Stimulated activated CD8-positive, alpha-beta memory T cell treated with anti-CD3 and anti-CD28 coated beads, Interleukin-7, amount 100 ng/mL, for 24 hours (primary cell): ENCODE measurements around the gene PDP2.
"Not testable (repeated sequence)": the region's sequence is repeated elsewhere in the genome, so short reads cannot be mapped to it uniquely, and the experiment has no call there.

ENCODE experiments used
- DNase-seq: peaks from one replicate; pipeline ENCODE4 v3.0.0-alpha.2; 2020; ENCODE audit warnings: low read depth

The PDP2 gene

GRCh38 chr16:66886321-66886720, 6.0 kb downstream of the PDP2 start:
- no peak for DNase-seq

- DNase-seq, result no peak
Observed at GRCh38 chr16:66886914-66887313, 6.6 kb downstream of the PDP2 start.

GRCh38 chr16:66888647-66889615, 8.6 kb downstream of the PDP2 start:
- no peak for DNase-seq

DNA sequence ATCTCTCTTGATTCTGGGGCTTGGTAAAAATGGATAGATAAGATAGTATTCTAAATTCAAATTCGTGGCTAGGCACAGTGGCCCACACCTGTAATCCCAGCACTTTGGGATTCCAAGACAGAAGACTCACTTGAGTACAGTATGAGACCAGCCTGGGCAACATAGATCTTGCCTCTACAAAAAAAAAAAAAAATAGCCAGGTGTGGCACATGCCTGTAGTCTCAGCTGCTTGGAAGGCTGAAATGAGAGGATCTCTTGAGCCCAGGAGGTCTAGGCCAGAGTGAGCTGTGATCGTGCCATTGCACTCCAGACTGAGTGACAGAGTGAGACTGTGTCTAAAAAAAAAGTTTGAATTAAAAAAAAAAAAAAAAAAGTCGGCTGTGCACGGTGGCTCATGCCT, 9.3 kb downstream of the PDP2 start:
- DNase-seq, result no peak

DNA sequence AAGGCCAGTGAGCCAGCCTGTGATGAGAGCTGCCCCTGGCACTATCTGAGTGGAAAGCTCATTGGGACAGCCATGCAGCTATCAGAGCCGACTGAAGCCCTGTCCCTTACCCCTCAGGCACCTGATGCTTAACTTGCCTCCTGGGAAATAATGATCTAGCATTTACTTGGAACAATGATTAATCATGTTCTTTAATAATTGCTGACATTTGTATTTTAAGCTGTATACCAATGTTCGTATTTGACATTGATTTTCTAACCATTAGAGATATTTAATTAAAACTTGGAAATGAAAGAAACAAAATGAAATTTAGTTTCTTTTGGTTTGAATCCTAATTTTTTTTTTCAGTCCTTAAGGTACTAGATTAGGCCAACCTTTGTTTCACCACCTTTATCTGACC, 10.5 kb downstream of the PDP2 start:
- no peak for DNase-seq

DNA sequence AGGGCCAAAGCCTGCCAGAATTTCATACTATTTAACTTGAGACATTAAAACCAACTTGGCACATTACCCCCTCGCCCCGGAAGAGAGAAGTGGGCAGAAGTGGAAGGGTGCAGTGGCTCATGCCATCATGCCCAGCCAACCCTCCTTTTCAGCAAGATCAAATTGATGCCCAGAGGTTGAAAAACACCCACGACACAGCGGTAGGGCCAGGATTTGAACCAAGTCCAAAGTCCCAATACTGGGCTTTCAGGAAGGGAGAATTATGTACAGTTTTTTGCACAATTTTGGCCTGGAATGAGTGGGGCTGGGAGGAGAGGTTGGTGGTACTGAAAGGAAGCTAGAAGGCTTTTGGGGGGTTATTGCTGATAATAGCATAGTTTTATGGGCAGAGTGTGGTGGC, 11.0 kb downstream of the PDP2 start:
- no peak for DNase-seq

DNA sequence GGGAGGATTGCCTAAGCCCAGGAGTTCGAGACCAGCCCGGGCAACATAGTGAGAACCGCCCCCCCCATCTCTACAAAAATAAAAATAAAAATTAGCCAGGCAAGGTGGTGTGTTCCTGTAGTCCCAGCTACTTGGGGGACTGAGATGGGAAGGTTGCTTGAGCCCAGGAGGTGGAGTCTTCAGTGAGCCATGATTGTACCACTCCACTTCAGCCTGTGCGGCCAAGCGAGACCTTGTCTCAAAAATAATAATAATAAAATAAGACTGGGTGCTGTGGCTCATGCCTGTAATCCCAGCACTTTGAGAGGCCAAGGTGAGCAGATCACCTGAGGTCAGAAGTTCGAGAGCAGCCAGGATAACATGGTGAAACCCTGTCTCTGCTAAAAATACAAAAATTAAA, 11.5 kb downstream of the PDP2 start:
- DNase-seq, result no peak

DNA sequence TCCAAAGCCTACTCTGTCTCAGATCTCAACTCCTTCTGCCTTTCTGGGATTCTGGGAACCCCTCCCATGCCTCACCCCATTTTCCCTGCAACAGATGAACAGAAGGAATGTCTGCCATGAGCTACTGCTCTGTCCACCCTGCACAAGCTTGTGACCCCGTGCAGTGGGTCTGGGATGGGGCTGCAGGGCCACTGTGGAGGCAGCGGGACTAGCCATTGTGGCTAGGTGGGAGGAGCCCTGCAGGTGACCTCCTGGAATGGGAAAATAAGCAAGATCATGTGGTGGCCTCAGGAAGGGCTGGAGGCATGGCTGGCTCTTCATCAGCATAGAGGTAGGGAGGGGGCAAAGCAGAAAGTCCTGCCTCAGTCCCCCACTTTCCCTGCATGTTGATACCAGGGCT, 13.7 kb downstream of the PDP2 start:
- no peak for DNase-seq

DNA sequence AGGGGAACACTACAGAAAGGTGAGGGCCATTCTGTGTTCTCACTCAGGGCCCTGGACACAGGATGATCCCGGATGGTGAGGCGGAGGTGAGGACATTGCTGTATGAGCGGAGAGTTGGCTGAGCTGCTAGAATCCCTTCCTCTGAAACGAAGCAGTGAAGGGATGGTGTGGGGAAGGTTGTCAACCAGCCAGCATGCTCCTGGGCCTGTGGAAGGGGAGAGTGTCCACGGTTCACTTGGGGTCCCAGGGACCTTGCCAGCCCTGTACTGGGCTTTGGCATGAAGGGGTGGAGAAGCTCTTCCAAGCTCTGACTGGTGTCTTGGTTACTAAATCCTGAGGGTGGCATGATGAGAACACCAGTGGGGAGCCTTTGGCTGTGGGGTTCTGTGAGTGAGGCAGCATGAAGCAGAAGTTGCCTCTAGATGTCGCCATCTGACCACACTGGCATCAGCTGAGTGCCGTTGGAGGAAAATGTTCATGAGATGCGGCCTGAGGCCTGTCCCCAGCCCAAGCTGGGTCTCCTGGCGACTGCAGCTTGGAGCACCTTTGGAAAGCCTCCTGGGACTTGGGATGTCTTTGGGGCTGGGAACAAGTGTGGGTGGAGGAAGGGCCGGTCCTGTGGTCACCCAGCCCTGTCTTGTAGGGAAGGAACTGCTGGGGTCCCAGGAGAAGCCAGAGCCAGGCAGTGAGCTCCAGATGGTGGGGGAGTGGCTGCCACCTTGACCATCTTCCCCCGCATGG, 14.8 kb downstream of the PDP2 start:
- no peak for DNase-seq

DNA sequence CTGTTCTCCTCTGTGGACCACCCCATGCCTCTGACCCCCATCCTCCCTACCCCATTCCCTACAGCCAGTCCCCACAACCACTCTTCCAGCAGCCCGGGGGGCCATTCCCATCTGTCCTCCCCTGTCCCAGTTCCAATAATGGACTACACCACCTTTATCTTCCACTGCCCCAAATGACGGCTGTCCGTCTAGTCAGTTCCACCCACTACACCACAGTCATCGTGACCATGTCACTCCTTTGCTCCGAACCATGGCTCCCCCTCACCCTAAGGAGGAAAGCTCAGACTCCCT, 15.3 kb downstream of the PDP2 start:
- DNase-seq, result no peak

DNA sequence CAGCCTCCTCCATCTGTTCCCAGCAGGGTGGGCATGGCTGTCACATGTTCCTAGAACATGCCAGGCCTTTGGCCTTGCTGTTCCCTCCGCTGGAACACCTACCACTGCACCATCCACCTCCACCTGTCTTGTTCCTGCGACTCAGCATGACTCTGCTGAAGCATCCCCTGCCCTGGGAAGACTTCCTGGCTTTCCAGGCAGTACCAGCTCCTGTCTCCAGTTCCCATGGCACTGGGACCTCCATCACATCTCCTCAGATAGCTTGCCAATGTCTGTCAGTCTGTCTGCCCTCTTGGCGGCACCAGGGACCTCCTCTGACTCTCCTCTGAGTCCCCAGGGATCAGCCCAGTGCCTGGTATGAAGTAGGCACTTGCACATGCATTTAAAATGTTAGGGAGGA, 15.7 kb downstream of the PDP2 start:
- no peak for DNase-seq

DNA sequence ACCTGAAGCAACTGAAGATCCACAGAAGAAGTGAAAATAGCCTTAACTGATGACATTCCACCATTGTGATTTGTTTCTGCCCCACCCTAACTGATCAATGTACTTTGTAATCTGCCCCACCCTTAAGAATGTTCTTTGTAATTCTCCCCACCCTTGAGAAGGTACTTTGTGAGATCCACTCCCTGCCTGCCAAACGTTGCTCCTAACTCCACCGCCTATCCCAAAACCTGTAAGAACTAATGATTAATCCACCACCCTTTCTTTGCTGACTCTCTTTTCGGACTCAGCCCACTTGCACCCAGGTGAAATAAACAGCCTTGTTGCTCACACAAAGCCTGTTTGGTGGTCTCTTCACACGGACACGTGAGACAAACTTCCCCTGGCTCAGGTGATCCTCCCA, 16.4 kb downstream of the PDP2 start:
- DNase-seq, result not testable (repeated sequence)

DNA sequence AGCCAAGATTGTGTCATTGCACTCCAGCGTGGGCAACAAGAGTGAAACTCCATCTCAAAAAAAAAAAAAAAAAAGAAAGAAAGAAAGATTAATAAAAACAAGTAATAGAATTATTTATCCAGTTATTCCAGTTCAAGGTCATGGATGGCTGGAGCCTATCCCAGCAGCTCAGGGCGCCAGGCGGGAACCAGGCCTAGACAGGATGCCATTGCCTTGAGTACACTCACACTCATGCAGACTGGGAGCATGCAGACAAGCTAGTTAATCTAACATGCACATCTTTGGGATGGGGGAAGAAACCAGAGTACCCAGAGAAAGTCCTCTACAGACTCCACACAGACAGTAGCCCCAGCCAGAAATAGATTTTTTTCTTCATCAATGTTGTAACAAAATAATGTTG, 17.9 kb downstream of the PDP2 start:
- no peak for DNase-seq

DNA sequence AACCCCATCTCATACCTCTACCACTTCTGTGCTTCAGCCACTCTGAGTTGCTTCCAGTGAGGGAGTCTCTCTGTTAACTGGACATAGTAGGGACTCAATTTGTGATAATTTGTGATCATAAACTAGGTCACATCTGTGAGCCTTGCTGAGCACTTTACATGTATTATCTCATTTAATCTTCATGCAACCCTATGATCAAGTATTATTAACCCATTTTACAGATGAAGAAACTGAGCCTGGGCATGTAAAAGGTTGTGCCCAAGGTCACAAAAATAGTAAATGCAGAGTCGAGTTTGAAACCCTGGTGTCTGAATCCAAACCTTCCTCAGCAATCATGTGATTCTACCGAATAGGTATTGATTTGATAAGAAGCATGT, 18.6 kb downstream of the PDP2 start:
- no peak for DNase-seq

DNA sequence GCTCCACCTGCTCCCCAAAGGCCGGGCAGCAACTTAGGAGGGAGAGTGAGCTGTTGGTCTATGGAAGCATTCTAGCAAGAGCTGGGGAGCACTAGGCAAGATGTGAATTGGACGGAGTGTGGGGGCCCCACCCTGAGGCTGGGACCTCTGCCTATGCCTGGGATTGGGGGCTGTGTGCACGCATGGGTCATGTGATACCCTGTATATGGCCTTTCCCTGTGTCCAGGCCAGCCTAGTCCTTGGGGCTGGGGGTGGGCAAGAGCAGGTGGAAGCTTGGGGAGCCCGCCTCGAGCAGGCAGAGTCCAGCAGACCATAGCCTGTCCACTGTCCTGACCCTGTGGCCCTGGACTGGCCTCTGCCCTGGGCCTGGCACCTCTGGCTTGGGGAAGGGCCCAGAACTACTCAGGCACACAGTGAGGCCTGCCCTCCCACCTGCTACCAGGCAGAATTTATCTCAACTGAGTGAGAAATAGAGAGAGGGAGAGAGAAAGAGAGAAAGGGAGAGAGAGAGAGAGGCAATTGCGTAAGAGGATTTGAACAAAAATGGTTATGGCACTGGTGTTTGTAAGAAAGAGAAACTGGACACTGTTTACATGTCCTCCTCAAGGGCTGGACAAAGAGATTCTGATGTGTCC, 19.1 kb downstream of the PDP2 start:
- DNase-seq, result no peak

DNA sequence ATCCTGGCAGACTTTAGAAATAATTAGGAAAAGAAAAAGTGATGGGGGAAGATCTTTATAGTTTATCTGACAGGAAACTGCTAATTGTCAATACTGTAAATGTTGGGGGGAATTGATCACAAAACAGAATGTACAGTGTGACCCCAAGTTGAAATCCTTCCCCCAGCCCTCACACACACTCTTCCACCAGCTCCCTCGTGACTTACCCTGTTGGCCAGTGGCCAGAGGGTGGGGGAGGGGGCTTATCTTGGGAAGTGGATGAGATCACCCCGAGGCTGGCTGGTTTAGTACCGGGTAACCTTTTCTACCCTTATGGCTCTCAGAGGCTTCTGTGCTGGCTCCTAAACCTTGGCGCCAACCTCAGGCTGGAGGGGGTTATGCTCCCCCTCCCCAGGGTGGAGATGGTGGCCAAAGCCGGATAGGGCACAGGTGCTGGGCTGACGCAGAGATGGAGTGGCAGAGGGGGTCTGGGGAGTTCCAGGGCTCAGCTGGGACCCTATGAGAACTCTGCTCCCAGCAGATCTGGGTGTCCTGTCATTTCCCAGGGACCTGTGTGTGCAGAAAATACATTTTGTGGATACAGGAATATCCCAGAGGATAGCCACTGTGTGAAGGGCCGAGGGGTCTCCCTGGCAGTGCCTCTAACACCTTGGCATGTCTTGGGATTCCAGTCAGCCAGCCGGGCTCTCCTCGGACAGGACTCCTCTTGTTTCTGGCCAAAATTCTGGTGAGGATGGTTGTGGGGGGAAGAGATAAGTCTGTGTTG, 19.8 kb downstream of the PDP2 start:
- DNase-seq, result no peak

DNA sequence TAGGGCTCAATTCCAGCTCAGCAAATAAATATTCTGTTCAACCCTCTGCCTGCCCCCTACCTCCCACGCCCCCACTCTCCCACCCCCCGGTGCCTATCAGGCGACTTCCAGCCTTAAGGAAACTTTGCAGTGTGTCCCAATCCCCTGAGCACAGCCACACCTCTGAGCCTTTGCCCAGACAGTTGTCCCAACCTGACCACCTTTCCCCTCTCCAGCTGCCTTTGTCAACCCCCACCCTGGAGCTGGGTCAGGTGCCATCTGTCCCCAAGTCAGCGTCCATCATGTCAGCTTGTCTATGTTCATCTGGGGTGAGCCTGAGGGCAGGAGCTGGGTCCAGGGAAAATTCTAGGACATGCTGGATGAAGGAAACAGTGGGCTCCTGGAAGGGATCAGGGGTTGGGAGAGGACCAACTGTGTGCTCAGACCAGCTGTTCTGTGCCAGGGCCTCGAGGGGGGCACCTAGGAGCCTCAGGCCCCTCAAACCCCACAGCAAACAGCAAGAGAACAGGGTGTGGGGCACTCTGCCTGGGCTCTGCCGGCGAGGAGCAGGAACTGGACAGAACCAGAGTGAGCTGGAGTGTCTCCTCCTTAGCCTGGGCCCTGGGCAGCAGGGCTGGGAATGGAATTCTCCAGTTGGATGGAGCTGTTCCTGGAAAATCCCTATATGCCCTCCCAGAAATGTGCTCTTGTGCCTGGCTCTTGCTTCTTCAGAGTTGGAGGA, 20.6 kb downstream of the PDP2 start:
- DNase-seq, result no peak

DNA sequence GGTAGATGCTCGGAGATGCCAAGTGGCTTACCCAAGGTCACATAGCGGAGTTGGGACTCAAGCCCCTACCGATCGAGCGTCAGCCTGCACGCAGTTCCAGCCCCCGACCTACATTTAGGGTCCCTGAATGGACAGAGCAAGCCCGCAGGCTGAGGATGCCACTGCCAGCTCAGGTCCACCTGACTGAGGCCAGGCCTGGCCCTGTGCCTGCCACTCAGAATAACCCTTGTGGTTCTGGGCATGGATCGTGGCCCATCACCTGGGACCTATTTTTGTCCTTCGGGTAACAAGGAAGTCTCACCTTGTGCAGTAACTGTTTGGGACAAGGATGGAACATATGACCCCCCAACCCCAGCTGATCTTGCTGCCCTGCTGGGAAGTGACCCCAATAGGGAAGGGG, 21.3 kb downstream of the PDP2 start:
- no peak for DNase-seq

DNA sequence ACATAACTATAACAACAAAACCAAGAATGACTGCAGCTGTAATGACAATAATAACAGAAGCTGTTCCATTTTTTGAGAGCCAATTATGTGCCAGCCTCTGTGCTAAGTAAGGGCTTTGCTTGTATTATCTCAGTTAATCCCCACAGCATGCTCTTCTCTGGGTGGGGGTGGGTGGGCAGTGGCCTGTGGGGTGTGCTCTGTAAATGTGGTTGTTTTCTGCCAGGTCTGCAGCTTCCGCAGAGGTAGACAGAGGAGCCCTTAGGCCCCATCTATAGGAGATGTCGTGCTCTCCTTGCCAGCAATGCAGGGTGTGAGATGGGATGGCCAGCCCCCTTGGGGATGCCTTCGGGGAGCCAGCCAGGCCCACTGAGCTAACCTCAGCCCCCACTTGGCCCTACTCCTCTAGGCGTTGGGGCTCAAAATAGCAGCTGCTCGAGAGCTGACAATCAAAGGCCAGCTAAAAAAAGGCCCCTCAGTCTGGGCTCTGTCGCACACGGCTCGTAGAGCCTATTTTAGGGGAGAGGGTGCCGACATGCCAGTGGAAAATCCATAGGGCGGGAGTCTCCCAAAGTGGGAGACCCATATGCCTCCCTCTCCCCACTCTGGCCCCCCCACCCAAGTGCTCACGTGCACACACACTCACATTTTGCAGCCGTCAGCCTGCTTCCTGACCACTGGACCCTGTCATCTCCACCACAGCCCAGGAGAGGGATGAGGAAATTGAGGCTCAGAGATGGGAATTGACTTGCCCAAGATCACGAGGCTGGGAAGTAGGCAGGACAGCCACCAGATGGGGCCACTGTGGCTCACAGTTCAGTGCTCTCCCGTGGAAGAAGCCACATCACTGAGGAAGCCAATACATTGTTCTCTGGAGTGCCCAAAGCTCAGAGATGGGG, 22.6 kb downstream of the PDP2 start:
- no peak for DNase-seq

DNA sequence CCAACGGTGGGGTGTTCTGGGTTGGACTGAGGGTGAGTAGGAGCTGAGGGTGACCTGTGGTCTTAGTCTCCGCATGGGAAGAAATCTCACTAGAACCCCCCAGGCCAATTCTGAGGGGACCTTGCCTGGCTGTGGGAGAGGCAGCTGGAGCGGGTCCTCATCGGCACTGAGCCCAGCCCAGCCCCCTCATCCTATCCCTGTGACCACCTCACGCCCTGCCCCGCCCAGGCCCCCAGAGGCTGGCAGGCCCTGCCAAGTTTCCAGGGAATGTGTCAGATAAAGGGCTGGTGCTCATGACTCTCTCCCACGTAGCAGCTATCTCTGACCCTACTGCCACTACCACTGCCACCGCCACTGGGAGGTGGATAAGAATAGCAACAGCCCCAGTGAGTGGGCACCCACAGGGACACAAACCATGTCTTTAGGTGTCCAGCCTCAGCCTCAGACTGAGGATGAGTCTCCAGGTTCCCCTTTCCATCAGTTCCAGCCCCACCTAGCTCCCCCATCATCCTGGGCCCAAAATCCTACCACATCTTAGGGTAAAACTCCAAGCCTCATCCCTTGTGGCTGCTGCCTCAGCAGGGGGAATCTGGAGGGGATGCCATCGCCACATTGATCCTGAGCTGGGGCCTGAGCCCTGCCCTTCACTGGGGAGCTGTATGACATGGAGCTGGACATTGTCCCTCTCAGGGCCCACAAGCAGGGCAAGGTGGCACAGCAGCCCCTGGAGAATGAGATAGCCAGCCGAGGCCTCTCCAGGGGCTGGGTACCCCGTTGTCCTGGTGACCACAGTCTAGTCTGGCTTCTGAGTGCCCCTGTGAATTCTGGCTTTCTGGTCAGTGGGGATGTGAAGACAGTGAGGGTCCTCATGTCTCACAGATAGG, 23.5 kb downstream of the PDP2 start:
- no peak for DNase-seq
